Activated T-cell treated with anti-CD3 and anti-CD28 coated beads, Interleukin-2, amount 50 U/mL, for 4 hours (primary cell): ENCODE results near the gene TMEM128. TPM values are rescaled to one million over a fixed set of nuclear protein-coding genes. Genes with fewer than 3 reads are reported as not detected.
"Not testable (repeated sequence)": the region's sequence is repeated elsewhere in the genome, so short reads cannot be mapped to it uniquely, and the experiment has no call there.

Experiments used
- ATAC-seq, 2 donors: fragments of 200-7000 bp; cut with Tn5 transposase; one replicate each; pipeline ENCODE4 v1.10.0; 2021
- DNase-seq: peaks from one replicate; pipeline ENCODE4 v3.0.0-alpha.2; 2020
- H3K27me3 Mint-ChIP-seq: one replicate; pipeline ENCODE4 v1.8.0; 2021; ENCODE audit warnings: low read depth, mixed read lengths
- H3K36me3 Mint-ChIP-seq: one replicate; pipeline ENCODE4 v1.8.0; 2022; ENCODE audit warnings: mixed read lengths; ENCODE audit not compliant: insufficient read depth
- H3K4me1 Mint-ChIP-seq: one replicate; pipeline ENCODE4 v1.8.0; 2021; ENCODE audit warnings: low read depth, mixed read lengths
- H3K4me3 Mint-ChIP-seq: one replicate; pipeline ENCODE4 v1.8.0; 2021; ENCODE audit warnings: mild to moderate bottlenecking, moderate library complexity, mixed read lengths
- H3K9me3 Mint-ChIP-seq: one replicate; pipeline ENCODE4 v1.8.0; 2021; ENCODE audit warnings: mixed read lengths
- total RNA-seq, 3 donors: library from RNA; stranded (reverse); gene quantifications; one replicate each; pipeline ENCODE4 v1.2.1, GENCODE V29; 2021

Gene TMEM128
- total RNA-seq, 3 donors from 2014 or later, result 17.4 to 29.9 (median 28.8) TPM

GRCh38 chr4:4239551-4239950, 8.5 kb downstream of the TMEM128 start:
- not testable (repeated sequence) for H3K4me1 Mint-ChIP-seq, H3K9me3 Mint-ChIP-seq, ATAC-seq, H3K27me3 Mint-ChIP-seq, DNase-seq, H3K4me3 Mint-ChIP-seq
- peaks cover 34% of the 10 kb centered on the region for H3K36me3 Mint-ChIP-seq

GRCh38 chr4:4233610-4234009, 14.4 kb downstream of the TMEM128 start:
- peaks cover 15% of the 10 kb centered on the region for H3K9me3 Mint-ChIP-seq
- ATAC-seq (no peak), DNase-seq (no peak)
- no peak overlapping the region for H3K4me3 Mint-ChIP-seq
- peaks cover 15% of the 10 kb centered on the region for H3K27me3 Mint-ChIP-seq
- H3K36me3 Mint-ChIP-seq, result peaks cover 15% of the 10 kb centered on the region
- no peaks in the 10 kb centered on the region for H3K4me1 Mint-ChIP-seq

GRCh38 chr4:4228356-4228668, 19.7 kb downstream of the TMEM128 start:
- DNase-seq (no peak), ATAC-seq (no peak)
- Mint-ChIP-seq H3K4me1 (peaks cover 5% of the 10 kb centered on the region), H3K27me3 (peaks cover 53% of the 10 kb centered on the region), H3K4me3 (no peak overlapping the region), H3K9me3 (peaks cover 7% of the 10 kb centered on the region), H3K36me3 (peaks cover 2% of the 10 kb centered on the region)

- no peak for DNase-seq
These were observed 20.3 kb downstream of the TMEM128 start for GRCh38 chr4:4227510-4228355.

GRCh38 chr4:4226606-4227438, 21.2 kb downstream of the TMEM128 start, which contains the start of gene OTOP1:
Gene OTOP1 (minus strand): TSS chr4:4226929. CDS start chr4:4226864, 65 bp downstream.
- DNase-seq, result no peak

More at GRCh38 chr4:4227510-4228355, 20.3 kb downstream of the TMEM128 start:
- H3K4me1 Mint-ChIP-seq, result peaks cover 5% of the 10 kb centered on the region
- peaks cover 58% of the 10 kb centered on the region for H3K27me3 Mint-ChIP-seq
- peaks cover under 1% of the 10 kb centered on the region for H3K36me3 Mint-ChIP-seq
- no peak for ATAC-seq
- H3K4me3 Mint-ChIP-seq, result no peak overlapping the region
- H3K9me3 Mint-ChIP-seq, result peaks cover under 1% of the 10 kb centered on the region

GRCh38 chr4:4225915-4226605, 22.0 kb downstream of the TMEM128 start:
- no peak overlapping the region for H3K4me3 Mint-ChIP-seq
- ATAC-seq (no peak), DNase-seq (no peak)
- H3K4me1 Mint-ChIP-seq, result peaks cover 5% of the 10 kb centered on the region
- no peaks in the 10 kb centered on the region for H3K9me3 Mint-ChIP-seq
- no peaks in the 10 kb centered on the region for H3K36me3 Mint-ChIP-seq
- H3K27me3 Mint-ChIP-seq, result peaks cover 68% of the 10 kb centered on the region

More at GRCh38 chr4:4226606-4227438, 21.2 kb downstream of the TMEM128 start, which contains the start of gene OTOP1:
- no peak within 1 kb of the TSS for H3K4me3 Mint-ChIP-seq
- peaks cover 64% of the 10 kb centered on the region for H3K27me3 Mint-ChIP-seq
- no peaks in the 10 kb centered on the region for H3K9me3 Mint-ChIP-seq
- no peaks in the 10 kb centered on the region for H3K36me3 Mint-ChIP-seq
- peaks cover 5% of the 10 kb centered on the region for H3K4me1 Mint-ChIP-seq
- no peak for ATAC-seq

GRCh38 chr4:4217113-4217512, 30.9 kb downstream of the TMEM128 start:
- no peak overlapping the region for H3K4me3 Mint-ChIP-seq
- H3K27me3 Mint-ChIP-seq, result peaks cover 34% of the 10 kb centered on the region
- H3K9me3 Mint-ChIP-seq, result no peaks in the 10 kb centered on the region
- ATAC-seq, result no peak
- no peaks in the 10 kb centered on the region for H3K4me1 Mint-ChIP-seq
- H3K36me3 Mint-ChIP-seq, result no peaks in the 10 kb centered on the region
- DNase-seq, result no peak

GRCh38 chr4:4216648-4217047, 31.4 kb downstream of the TMEM128 start:
- ATAC-seq (no peak), DNase-seq (no peak)
- H3K36me3 Mint-ChIP-seq, result no peaks in the 10 kb centered on the region
- H3K4me1 Mint-ChIP-seq, result no peaks in the 10 kb centered on the region
- H3K4me3 Mint-ChIP-seq, result no peak overlapping the region
- no peaks in the 10 kb centered on the region for H3K9me3 Mint-ChIP-seq
- H3K27me3 Mint-ChIP-seq, result peaks cover 29% of the 10 kb centered on the region

- DNase-seq, ATAC-seq, H3K4me3 Mint-ChIP-seq: not testable (repeated sequence)
These were observed 34.3 kb downstream of the TMEM128 start for GRCh38 chr4:4213674-4214073.

GRCh38 chr4:4206204-4206603, 41.8 kb downstream of the TMEM128 start:
- H3K36me3 Mint-ChIP-seq, result no peaks in the 10 kb centered on the region
- no peak overlapping the region for H3K4me3 Mint-ChIP-seq
- H3K4me1 Mint-ChIP-seq, result no peaks in the 10 kb centered on the region
- peaks cover 4% of the 10 kb centered on the region for H3K9me3 Mint-ChIP-seq
- DNase-seq, result no peak
- peaks cover 65% of the 10 kb centered on the region for H3K27me3 Mint-ChIP-seq
- no peak for ATAC-seq

More at GRCh38 chr4:4213674-4214073, 34.3 kb downstream of the TMEM128 start:
- peaks cover 37% of the 10 kb centered on the region for H3K27me3 Mint-ChIP-seq
- not testable (repeated sequence) for H3K9me3 Mint-ChIP-seq, H3K36me3 Mint-ChIP-seq, H3K4me1 Mint-ChIP-seq

- no peaks in the 10 kb centered on the region for H3K4me1 Mint-ChIP-seq
- H3K9me3 Mint-ChIP-seq, result peaks cover 4% of the 10 kb centered on the region
- no peak for ATAC-seq
- H3K4me3 Mint-ChIP-seq, result no peak overlapping the region
- H3K36me3 Mint-ChIP-seq, result no peaks in the 10 kb centered on the region
- no peak for DNase-seq
- H3K27me3 Mint-ChIP-seq, result peaks cover 58% of the 10 kb centered on the region
These were observed 43.6 kb downstream of the TMEM128 start for GRCh38 chr4:4204401-4204745.

- H3K27me3 Mint-ChIP-seq, result peaks cover 58% of the 10 kb centered on the region
- no peaks in the 10 kb centered on the region for H3K36me3 Mint-ChIP-seq
- ATAC-seq, result no peak
These were observed 44.2 kb downstream of the TMEM128 start for GRCh38 chr4:4203688-4204400.

GRCh38 chr4:4202510-4202909, 45.5 kb downstream of the TMEM128 start:
- ATAC-seq (no peak), DNase-seq (no peak)
- peaks cover 51% of the 10 kb centered on the region for H3K27me3 Mint-ChIP-seq
- no peaks in the 10 kb centered on the region for H3K36me3 Mint-ChIP-seq
- no peaks in the 10 kb centered on the region for H3K4me1 Mint-ChIP-seq
- no peak overlapping the region for H3K4me3 Mint-ChIP-seq
- peaks cover 4% of the 10 kb centered on the region for H3K9me3 Mint-ChIP-seq

More at GRCh38 chr4:4203688-4204400, 44.2 kb downstream of the TMEM128 start:
- no peak for DNase-seq
- no peaks in the 10 kb centered on the region for H3K4me1 Mint-ChIP-seq
- H3K4me3 Mint-ChIP-seq, result no peak overlapping the region
- peaks cover 4% of the 10 kb centered on the region for H3K9me3 Mint-ChIP-seq

- Mint-ChIP-seq H3K27me3 (peaks cover 47% of the 10 kb centered on the region), H3K9me3 (no peaks in the 10 kb centered on the region)
- ATAC-seq, result no peak
These were observed 47.4 kb downstream of the TMEM128 start for GRCh38 chr4:4200624-4201023.

More at GRCh38 chr4:4200624-4201023, 47.4 kb downstream of the TMEM128 start:
- Mint-ChIP-seq H3K4me1 (no peaks in the 10 kb centered on the region), H3K36me3 (no peaks in the 10 kb centered on the region), H3K4me3 (no peak overlapping the region)
- DNase-seq, result no peak
